ENCODE measurements around the gene CSNK1A1. TPM values are rescaled to one million over a fixed set of nuclear protein-coding genes. Genes with fewer than 3 reads are reported as not detected.

The CSNK1A1 gene
- total RNA-seq, 1 experiment from 2014 or later: 263 TPM

- peak; percentile 64; the same call in 1 of the 2 replicates for TF ChIP-seq EGR1 (IDR thresholded peaks at IDR 0.05; ENCODE audit: low read depth)
- no peak for TF ChIP-seq RAD21 (IDR thresholded peaks at IDR 0.05; ENCODE audit: low read depth)
- Histone ChIP-seq H3K79me2 (ENCODE audit: insufficient read depth, low read length) (no peaks in the 10 kb centered on the region), H3K36me3 (ENCODE audit: control insufficient read depth in 1 of 2, insufficient read depth in 2 of 2, low read length in 2 of 2) (no peaks in the 10 kb centered on the region), H4K20me1 (ENCODE audit: insufficient read depth) (no peaks in the 10 kb centered on the region), H3K9me3 (ENCODE audit: control insufficient read depth in 1 of 2, insufficient read depth in 1 of 2, low read depth in 1 of 2, low read length in 2 of 2) (no peaks in the 10 kb centered on the region), H3K27ac (ENCODE audit: low read depth, low read length) (no peak overlapping the region), H3K4me2 (ENCODE audit: low read length) (peak overlapping the region; percentile 61), H3K4me1 (ENCODE audit: control insufficient read depth in 1 of 2, insufficient read depth in 2 of 2, low read length in 2 of 2) (peaks cover 11 to 38% of the 10 kb centered on the region in 2 experiments; a peak in 3 of 4 replicates), H2AFZ (ENCODE audit: low read depth, low read length, poor library complexity, severe bottlenecking) (peak overlapping the region; percentile 41), H3K9ac (ENCODE audit: low read length) (peak overlapping the region; percentile 6; the same call in 1 of the 2 replicates), H3K4me3 (replicated peaks in 1 of 2; ENCODE audit: low read depth in 1 of 2, low read length in 2 of 2) (peak overlapping the region in 1 of 2 experiments; percentile 27; a peak in 1 of 4 replicates), H3K27me3 (ENCODE audit: insufficient read depth, low read length) (no peaks in the 10 kb centered on the region), H3K9me2 (ENCODE audit: insufficient read depth) (no peaks in the 10 kb centered on the region)
- DNase-seq (ENCODE audit: low read depth, low spot score): no peak
- POLR2A ChIA-PET: no interaction called here
- peak; percentile 67 for ATAC-seq
- RAD21 ChIA-PET (ENCODE audit: low non-redundant PET in 1 of 2, low total read pairs in 2 of 2, uncharacterized antibody in 2 of 2, unreplicated experiment in 2 of 2): no interaction called here
- CTCF ChIA-PET: interaction anchor here (0.5 kb wide), 1 partner anchor 992 kb away, joined by 3 read pairs; no protein-coding TSS in a partner anchor
- intact Hi-C loops (cut with micrococcal nuclease): no loop called here
- BruUV-seq (replicated peaks): no TSS peak
These were observed 84.7 kb downstream of the CSNK1A1 start for GRCh38 chr5:149466457-149466972.

- no peak for DNase-seq (ENCODE audit: low read depth, low spot score)
- no peak overlapping the region for H3K4me3 ChIP-seq (replicated peaks in 1 of 2; ENCODE audit: low read depth in 1 of 2, low read length in 2 of 2)
- H3K27me3 ChIP-seq (ENCODE audit: insufficient read depth, low read length): no peaks in the 10 kb centered on the region
- H3K79me2 ChIP-seq (ENCODE audit: insufficient read depth, low read length): no peaks in the 10 kb centered on the region
- no peaks in the 10 kb centered on the region for H4K20me1 ChIP-seq (ENCODE audit: insufficient read depth)
- POLR2A ChIA-PET: interaction anchor here (0.7 kb wide), 1 partner anchor 12 kb away, joined by 4 read pairs; no protein-coding TSS in a partner anchor
- no TSS peak for BruUV-seq (replicated peaks)
- H3K9me3 ChIP-seq (ENCODE audit: control insufficient read depth in 1 of 2, insufficient read depth in 1 of 2, low read depth in 1 of 2, low read length in 2 of 2): no peaks in the 10 kb centered on the region
- peaks cover 11 to 29% of the 10 kb centered on the region in 2 experiments; a peak in 3 of 4 replicates for H3K4me1 ChIP-seq (ENCODE audit: control insufficient read depth in 1 of 2, insufficient read depth in 2 of 2, low read length in 2 of 2)
- no peaks in the 10 kb centered on the region for H3K36me3 ChIP-seq (ENCODE audit: control insufficient read depth in 1 of 2, insufficient read depth in 2 of 2, low read length in 2 of 2)
- no peaks in the 10 kb centered on the region for H3K9me2 ChIP-seq (ENCODE audit: insufficient read depth)
- peak overlapping the region; percentile 21 for H3K4me2 ChIP-seq (ENCODE audit: low read length)
- 0 out of 2 replicates have a peak overlapping the region, but pooled peaks have one; percentile 11 for H3K9ac ChIP-seq (ENCODE audit: low read length)
- ATAC-seq: no peak; the same call in 1 of the 2 replicates
- H3K27ac ChIP-seq (ENCODE audit: low read depth, low read length): no peak overlapping the region; the same call in 1 of the 2 replicates
- RAD21 ChIA-PET (ENCODE audit: low non-redundant PET in 1 of 2, low total read pairs in 2 of 2, uncharacterized antibody in 2 of 2, unreplicated experiment in 2 of 2): no interaction called here
- peak overlapping the region; percentile 45 for H2AFZ ChIP-seq (ENCODE audit: low read depth, low read length, poor library complexity, severe bottlenecking)
- intact Hi-C loops (cut with micrococcal nuclease): no loop called here
- CTCF ChIA-PET: no interaction called here
- TF ChIP-seq TCF7L2 (IDR thresholded peaks at IDR 0.05; ENCODE audit: borderline replicate concordance, extremely low read depth, insufficient read depth, insufficient read length) (no peak), JUND (IDR thresholded peaks at IDR 0.05) (no peak), SIN3A (IDR thresholded peaks at IDR 0.05; ENCODE audit: low read depth) (no peak), EZH2 (IDR thresholded peaks at IDR 0.05) (no peak), SP1 (IDR thresholded peaks at IDR 0.05; ENCODE audit: low read depth) (no peak), ZBTB33 (IDR thresholded peaks at IDR 0.05; ENCODE audit: extremely low read depth, insufficient replicate concordance, low read length) (no peak), REST (IDR thresholded peaks at IDR 0.05; ENCODE audit: low read depth) (no peak), CEBPB (IDR thresholded peaks at IDR 0.05; ENCODE audit: low read depth) (no peak), SRF (IDR thresholded peaks at IDR 0.05; ENCODE audit: low read depth) (no peak; the same call in none of the 2 replicates), ELF1 (IDR thresholded peaks at IDR 0.05; ENCODE audit: borderline replicate concordance, low read depth) (no peak), POLR2AphosphoS5 (IDR thresholded peaks at IDR 0.05; ENCODE audit: low read depth, low read length) (no peak), EGR1 (IDR thresholded peaks at IDR 0.05; ENCODE audit: low read depth) (no peak), CBX3 (IDR thresholded peaks at IDR 0.05; ENCODE audit: low read depth) (no peak)
These were observed 86.3 kb downstream of the CSNK1A1 start for GRCh38 chr5:149464796-149465489.
